ENCODE results near the gene HNRNPM.

DNA sequence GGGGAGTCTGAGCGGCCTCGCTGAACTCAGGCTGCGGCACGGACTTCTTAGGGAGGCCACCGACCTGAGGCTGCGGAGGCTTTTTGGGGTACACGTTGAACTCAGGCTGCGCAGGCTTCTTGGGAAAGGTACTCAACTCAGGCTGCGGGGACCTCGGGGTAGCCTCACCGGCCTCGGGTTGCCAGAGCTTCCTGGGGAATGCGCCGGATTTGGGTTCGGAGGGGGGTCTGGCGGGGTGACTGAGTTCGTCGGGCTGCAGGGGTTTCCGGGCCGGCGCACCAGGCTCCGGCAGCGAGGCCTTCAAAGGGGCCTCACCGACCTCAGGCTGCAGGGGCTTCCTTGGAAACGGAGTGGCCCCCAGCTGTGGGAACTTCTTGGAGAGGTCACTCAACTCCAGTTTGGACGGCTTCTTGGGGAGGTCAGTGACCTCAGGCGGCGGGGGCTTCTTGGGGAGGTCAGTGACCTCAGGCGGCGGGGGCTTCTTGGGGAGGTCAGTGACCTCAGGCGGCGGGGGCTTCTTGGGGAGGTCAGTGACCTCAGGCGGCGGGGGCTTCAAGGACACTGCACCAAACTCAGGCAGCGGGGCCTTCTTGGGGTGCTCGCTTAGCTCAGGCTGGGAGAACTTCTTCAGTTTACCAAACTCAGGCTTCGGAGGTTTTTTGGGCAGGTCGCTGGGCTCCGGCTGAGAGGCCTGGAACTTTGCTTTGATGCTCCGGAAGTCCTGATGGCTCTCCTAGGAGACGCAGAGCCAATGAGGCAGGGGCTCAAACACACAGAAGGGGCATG, 54.5 kb downstream of the HNRNPM start:
- TF ChIP-seq SP1 (IDR thresholded peaks at IDR 0.05) (no peak), FOXK2 (IDR thresholded peaks at IDR 0.05) (no peak), NFRKB (IDR thresholded peaks at IDR 0.05) (no peak), SUZ12 (IDR thresholded peaks at IDR 0.05) (no peak), TARDBP (IDR thresholded peaks at IDR 0.05) (no peak), LEF1 (IDR thresholded peaks at IDR 0.05; ENCODE audit: borderline replicate concordance) (no peak), ELF4 (IDR thresholded peaks at IDR 0.05) (no peak)

All from HEK293T (cell line).